H1 (cell line): Measurements from ENCODE around the gene TMEM126B. TPM values are rescaled to one million over a fixed set of nuclear protein-coding genes. Genes with fewer than 3 reads are reported as not detected.

Experiments
- CTCF ChIA-PET: fragments of 300-600 bp; sonication (Branson Sonifier 250); formaldehyde crosslinking; loops from one replicate; lab custom pipeline; 2021; ENCODE audit not compliant: partially characterized antibody; lab: Charles Lee
- POLR2A ChIA-PET: fragments of 300-600 bp; sonication (Branson Sonifier 250); formaldehyde crosslinking; loops from one replicate; lab custom pipeline; 2021; ENCODE audit warnings: inconsistent platforms; ENCODE audit not compliant: partially characterized antibody; lab: Charles Lee
- DNase-seq, 2 experiments: peaks; one replicate each; pipeline versions ENCODE4 v3.0.0 to v3.0.0-alpha.2; 2010 to 2022; ENCODE audit warnings: low spot score in 2 of 2, low read depth in 1 of 2, mixed read lengths in 1 of 2
- FAIRE-seq: peaks from 2 replicates; lab custom pipeline; 2011; peaks lifted over from hg19 to GRCh38; lab: Jason Lieb, UNC
- H2AFZ ChIP-seq: 2 replicates; pipeline ENCODE4 v1.8.1; 2012; ENCODE audit warnings: low read length, inconsistent platforms
- H2AK5ac ChIP-seq: 2 replicates; pipeline ENCODE4 v1.6.1; 2013; ENCODE audit warnings: low read depth, low read length
- H2BK120ac ChIP-seq: replicated peaks from 2 replicates; pipeline ENCODE3; 2013; ENCODE audit warnings: low read depth, low read length, inconsistent platforms
- H2BK12ac ChIP-seq: 2 replicates; pipeline ENCODE4 v1.6.1; 2013; ENCODE audit warnings: low read depth, low read length
- H2BK15ac ChIP-seq: 2 replicates; pipeline ENCODE4 v1.6.1; 2013; ENCODE audit warnings: low read length
- H2BK20ac ChIP-seq: 2 replicates; pipeline ENCODE4 v1.6.1; 2013; ENCODE audit warnings: low read length
- H2BK5ac ChIP-seq: 2 replicates; pipeline ENCODE4 v1.6.1; 2013; ENCODE audit warnings: low read depth, low read length
- H3K14ac ChIP-seq: 2 replicates; pipeline ENCODE4 v1.6.1; 2013; ENCODE audit warnings: inconsistent platforms; ENCODE audit not compliant: insufficient read length
- H3K18ac ChIP-seq: 2 replicates; pipeline ENCODE4 v1.6.1; 2013; ENCODE audit warnings: low read length; ENCODE audit errors: extremely low read depth
- H3K23ac ChIP-seq: 2 replicates; pipeline ENCODE4 v1.6.1; 2013; ENCODE audit warnings: inconsistent platforms; ENCODE audit not compliant: insufficient read length
- H3K23me2 ChIP-seq: 2 replicates; pipeline ENCODE4 v1.6.1; 2013; ENCODE audit warnings: low read depth, low read length
- H3K27ac ChIP-seq: 2 replicates; pipeline ENCODE4 v1.6.1; 2011; ENCODE audit warnings: low read depth, low read length, inconsistent platforms
- H3K27me3 ChIP-seq, 4 experiments: replicated peaks in 1 of 4; 1 replicate in 1 of 4; 2 replicates in 3 of 4; pipeline versions ENCODE4 v1.6.1 to v1.8.1; 2011 to 2013; ENCODE audit warnings: low read length in 3 of 4, mild to moderate bottlenecking in 3 of 4, inconsistent platforms in 2 of 4, mixed read lengths in 2 of 4, moderate library complexity in 1 of 4; ENCODE audit not compliant: control insufficient read depth in 3 of 4, insufficient read depth in 3 of 4; ENCODE audit errors: extremely low read depth in 1 of 4
- H3K36me3 ChIP-seq, 4 experiments: 2 replicates each; pipeline versions ENCODE4 v1.6.1 to v1.8.1; 2011 to 2013; ENCODE audit warnings: mild to moderate bottlenecking in 4 of 4, low read length in 3 of 4, moderate library complexity in 2 of 4, control low read depth in 1 of 4, inconsistent platforms in 1 of 4; ENCODE audit not compliant: insufficient read depth in 4 of 4, control insufficient read depth in 2 of 4
- H3K4ac ChIP-seq: replicated peaks from 2 replicates; pipeline ENCODE3; 2013; ENCODE audit warnings: low read length, low read depth, mixed read lengths, inconsistent platforms; ENCODE audit not compliant: insufficient read length
- H3K4me1 ChIP-seq, 4 experiments: replicated peaks in 1 of 4; 1 replicate in 1 of 4; 2 replicates in 3 of 4; pipeline versions ENCODE4 v1.6.1 to v1.8.1; 2011 to 2013; ENCODE audit warnings: low read length in 3 of 4, inconsistent platforms in 2 of 4, mixed read lengths in 1 of 4; ENCODE audit not compliant: insufficient read depth in 4 of 4, control insufficient read depth in 3 of 4
- H3K4me2 ChIP-seq, 2 experiments: 2 replicates each; pipeline versions ENCODE4 v1.6.1 to v1.8.1; 2011 to 2013; ENCODE audit warnings: low read depth in 2 of 2, low read length in 2 of 2, control low read depth in 1 of 2, inconsistent platforms in 1 of 2, mild to moderate bottlenecking in 1 of 2; ENCODE audit not compliant: insufficient read depth in 1 of 2
- H3K4me3 ChIP-seq, 4 experiments: fragments of 200-600, 300-600 bp in 1 of 4; sonication (generic), shearing (Covaris generic), sonication (Bioruptor Twin) in 1 of 4; 2 replicates each; pipeline versions ENCODE4 v1.5.1 to v1.8.1; 2011 to 2016; ENCODE audit warnings: low read length in 4 of 4, low read depth in 3 of 4, control low read depth in 2 of 4, inconsistent platforms in 2 of 4, mild to moderate bottlenecking in 2 of 4, mixed read lengths in 1 of 4, moderate library complexity in 1 of 4; ENCODE audit not compliant: insufficient read depth in 2 of 4; ENCODE audit errors: extremely low read depth in 1 of 4
- H3K56ac ChIP-seq: replicated peaks from 2 replicates; pipeline ENCODE3; 2013; ENCODE audit warnings: low read depth, mild to moderate bottlenecking, mixed read lengths, low read length, inconsistent platforms; ENCODE audit not compliant: insufficient read length
- H3K79me1 ChIP-seq: 2 replicates; pipeline ENCODE4 v1.6.1; 2013; ENCODE audit warnings: low read depth, low read length, control low read depth
- H3K79me2 ChIP-seq, 2 experiments: 2 replicates each; pipeline versions ENCODE4 v1.6.1 to v1.8.1; 2012 to 2013; ENCODE audit warnings: low read length in 2 of 2, mild to moderate bottlenecking in 2 of 2, inconsistent platforms in 1 of 2; ENCODE audit not compliant: insufficient read depth in 2 of 2, control insufficient read depth in 1 of 2
- H3K9ac ChIP-seq, 4 experiments: replicated peaks in 1 of 4; 1 replicate in 1 of 4; 2 replicates in 3 of 4; pipeline versions ENCODE4 v1.6.1 to v1.8.1; 2011 to 2013; ENCODE audit warnings: low read depth in 3 of 4, low read length in 3 of 4, control low read depth in 2 of 4, mild to moderate bottlenecking in 2 of 4, moderate library complexity in 2 of 4, inconsistent platforms in 1 of 4; ENCODE audit errors: extremely low read depth in 1 of 4
- H3K9me3 ChIP-seq, 2 experiments: 2 replicates each; pipeline versions ENCODE4 v1.6.1 to v1.8.1; 2012 to 2013; ENCODE audit warnings: mild to moderate bottlenecking in 2 of 2, moderate library complexity in 2 of 2, control low read depth in 1 of 2, inconsistent platforms in 1 of 2, low read depth in 1 of 2, low read length in 1 of 2, mixed read lengths in 1 of 2; ENCODE audit not compliant: insufficient read depth in 2 of 2
- H4K20me1 ChIP-seq, 2 experiments: replicated peaks in 1 of 2; 2 replicates each; pipeline versions ENCODE3 to v1.8.1; 2011 to 2013; ENCODE audit warnings: inconsistent platforms in 2 of 2, low read length in 2 of 2, mild to moderate bottlenecking in 1 of 2; ENCODE audit not compliant: insufficient read depth in 2 of 2, control insufficient read depth in 1 of 2
- H4K5ac ChIP-seq: 2 replicates; pipeline ENCODE4 v1.6.1; 2013; ENCODE audit warnings: low read length, low read depth, mixed read lengths, inconsistent platforms; ENCODE audit not compliant: insufficient read length
- H4K8ac ChIP-seq: 2 replicates; pipeline ENCODE4 v1.8.0; 2013; ENCODE audit warnings: mild to moderate bottlenecking, moderate library complexity, low read length, inconsistent platforms; ENCODE audit not compliant: insufficient read depth; ENCODE audit errors: extremely low read depth
- H4K91ac ChIP-seq: replicated peaks from 2 replicates; pipeline ENCODE3; 2013; ENCODE audit warnings: low read length, mixed read lengths, inconsistent platforms; ENCODE audit not compliant: insufficient read length
- RAD21 ChIP-seq, 2 experiments: IDR thresholded peaks in 1 of 2; conservative IDR thresholded peaks in 1 of 2; 2 replicates each; pipeline ENCODE4 v1.6.1; 2011; ENCODE audit warnings: low read depth in 2 of 2, low read length in 2 of 2, improper control_type of control experiment in 1 of 2, inconsistent platforms in 1 of 2, mild to moderate bottlenecking in 1 of 2, moderate library complexity in 1 of 2
- TAF1 ChIP-seq: IDR thresholded peaks from 2 replicates; pipeline ENCODE4 v1.6.1; 2011; ENCODE audit warnings: mild to moderate bottlenecking, low read depth, low read length
- USF2 ChIP-seq: IDR thresholded peaks from 2 replicates; pipeline ENCODE4 v1.6.1; 2011; ENCODE audit warnings: low read length, improper control_type of control experiment
- WGBS, 2 experiments: shearing (Covaris generic) in 1 of 2; methylation state at CpG; one replicate each; pipeline versions ENCODE4 v1.1.6 to v1.1.7; 2013 to 2015; ENCODE audit warnings: low lambda C conversion rate in 2 of 2, mixed read lengths in 2 of 2, inconsistent platforms in 1 of 2, low coverage in 1 of 2, missing lambda C conversion rate in 1 of 2; ENCODE audit not compliant: insufficient replicate concordance in 2 of 2, insufficient coverage in 1 of 2, insufficient read length in 1 of 2; ENCODE audit errors: extremely low coverage in 1 of 2, missing lambda C conversion rate in 1 of 2; 5-methylcytosine and 5-hydroxymethylcytosine counted together
- polyA plus RNA-seq, 7 experiments: library from polyadenylated mRNA; depleted of rRNA in 3 of 7; stranded (reverse) in 5 of 7; unstranded in 2 of 7; fragments of >200 nt in 5 of 7; fragments of 200-250 nt in 2 of 7; gene quantifications; 1 replicate in 5 of 7; 2 replicates in 1 of 7; 4 replicates in 1 of 7; pipeline versions ENCODE4 v1.2.1 to v1.2.3, GENCODE V29; 2011 to 2013; ENCODE audit warnings: missing spikeins in 2 of 7, mixed read lengths in 2 of 7
- total RNA-seq: library from RNA; stranded (reverse); fragmentation: NEBNext Ultra II Directional; extraction: Animal tissue kit (Norgen Biotek cat#: 25700); gene quantifications from 2 replicates; pipeline ENCODE4 v1.2.1, GENCODE V29; 2021

The TMEM126B gene
- total and polyA plus RNA-seq, 2 of the 8 experiments (the other 6 are each of a cell fraction or from before 2014, with no cell fraction given): 85.6 to 101 TPM

GRCh38 chr11:85603220-85603619, 25.2 kb upstream of the TMEM126B start:
- Histone ChIP-seq H4K5ac (no peak overlapping the region), H2BK12ac (no peak overlapping the region), H3K23me2 (peaks cover 3% of the 10 kb centered on the region; the same call in 1 of the 2 replicates), H2AK5ac (no peak overlapping the region), H3K79me1 (no peaks in the 10 kb centered on the region), H3K4me2 (no peak overlapping the region), H3K23ac (no peak overlapping the region), H3K4me3 (no peak overlapping the region), H2BK120ac (no peak overlapping the region), H3K27me3 (no peaks in the 10 kb centered on the region), H4K20me1 (no peaks in the 10 kb centered on the region), H2BK15ac (no peak overlapping the region), H3K27ac (no peak overlapping the region), H3K9me3 (0 out of 4 replicates have a peak, but pooled peaks cover 0 to 2% of the 10 kb centered on the region in 2 experiments), H3K14ac (no peak overlapping the region), H3K4me1 (peaks cover 0 to 3% (median 1%) of the 10 kb centered on the region in 4 experiments; a peak in 3 of 7 replicates), H4K8ac (no peak overlapping the region), H3K56ac (no peak overlapping the region), H3K79me2 (no peaks in the 10 kb centered on the region), H3K36me3 (no peaks in the 10 kb centered on the region), H3K9ac (no peak overlapping the region), H3K4ac (no peak overlapping the region), H3K18ac (no peak overlapping the region), H2AFZ (no peak overlapping the region), H4K91ac (no peak overlapping the region), H2BK20ac (no peak overlapping the region), H2BK5ac (no peak overlapping the region)
- POLR2A ChIA-PET: no interaction called here
- DNase-seq (no peak), FAIRE-seq (no peak)
- WGBS, 2 experiments: 88% methylated on average over 4 of the region's 4 CpGs; no CpG with 5 or more reads in 1 of the 2 experiments
- CTCF ChIA-PET: interaction anchor here (1.5 kb wide), 1 partner anchor 17 kb away, joined by 4 read pairs; no protein-coding TSS in a partner anchor
- TF ChIP-seq TAF1 (no peak), RAD21 (IDR thresholded peaks at IDR 0.05 in 1 of 2, conservative IDR thresholded peaks at IDR 0.05 in 1 of 2; ENCODE audit: low read depth in 2 of 2, low read length in 2 of 2) (no peak), USF2 (no peak)
